Stimulated activated CD8-positive, alpha-beta memory T cell treated with anti-CD3 and anti-CD28 coated beads, Interleukin-12 subunit alpha, Interleukin-12 subunit beta, amount 100 ng/mL, for 4 hours (primary cell): ENCODE data around the gene IL4I1.
A peak's percentile ranks its signal among the peaks of the same experiment; 100 is the strongest.

Experiments used
- DNase-seq: peaks from one replicate; pipeline ENCODE4 v3.0.0-alpha.2; 2020; ENCODE audit warnings: low read depth

IL4I1 gene

GRCh38 chr19:49877879-49878743, 18.6 kb downstream of the IL4I1 start:
- DNase-seq = peak; percentile 94

- DNase-seq = peak; percentile 97
These were observed 19.4 kb downstream of the IL4I1 start, which contains the start of the genes AKT1S1 and TBC1D17 for GRCh38 chr19:49877020-49877878. TSS of gene AKT1S1 (minus strand) at chr19:49877355. CDS start at chr19:49873295, 4,060 bp downstream. TSS of gene TBC1D17 (plus strand) at chr19:49877702. CDS start at chr19:49877724, 22 bp downstream.

- peak; percentile 94 for DNase-seq
These were observed 20.2 kb downstream of the IL4I1 start for GRCh38 chr19:49876422-49877019.

GRCh38 chr19:49875857-49876421, 20.7 kb downstream of the IL4I1 start:
- DNase-seq = peak; percentile 44

GRCh38 chr19:49875177-49875576, 21.5 kb downstream of the IL4I1 start:
- DNase-seq = no peak

- no peak for DNase-seq
These were observed 22.1 kb downstream of the IL4I1 start for GRCh38 chr19:49874503-49875157.

GRCh38 chr19:49873834-49874233, 22.9 kb downstream of the IL4I1 start:
- DNase-seq = no peak

GRCh38 chr19:49873129-49873521, 23.6 kb downstream of the IL4I1 start:
- no peak for DNase-seq

- DNase-seq = no peak
These were observed 24.2 kb downstream of the IL4I1 start for GRCh38 chr19:49872245-49873128.

GRCh38 chr19:49871349-49871985, 25.2 kb downstream of the IL4I1 start:
- DNase-seq = no peak

- no peak for DNase-seq
These were observed 26.3 kb downstream of the IL4I1 start for GRCh38 chr19:49870309-49870901.

DNA sequence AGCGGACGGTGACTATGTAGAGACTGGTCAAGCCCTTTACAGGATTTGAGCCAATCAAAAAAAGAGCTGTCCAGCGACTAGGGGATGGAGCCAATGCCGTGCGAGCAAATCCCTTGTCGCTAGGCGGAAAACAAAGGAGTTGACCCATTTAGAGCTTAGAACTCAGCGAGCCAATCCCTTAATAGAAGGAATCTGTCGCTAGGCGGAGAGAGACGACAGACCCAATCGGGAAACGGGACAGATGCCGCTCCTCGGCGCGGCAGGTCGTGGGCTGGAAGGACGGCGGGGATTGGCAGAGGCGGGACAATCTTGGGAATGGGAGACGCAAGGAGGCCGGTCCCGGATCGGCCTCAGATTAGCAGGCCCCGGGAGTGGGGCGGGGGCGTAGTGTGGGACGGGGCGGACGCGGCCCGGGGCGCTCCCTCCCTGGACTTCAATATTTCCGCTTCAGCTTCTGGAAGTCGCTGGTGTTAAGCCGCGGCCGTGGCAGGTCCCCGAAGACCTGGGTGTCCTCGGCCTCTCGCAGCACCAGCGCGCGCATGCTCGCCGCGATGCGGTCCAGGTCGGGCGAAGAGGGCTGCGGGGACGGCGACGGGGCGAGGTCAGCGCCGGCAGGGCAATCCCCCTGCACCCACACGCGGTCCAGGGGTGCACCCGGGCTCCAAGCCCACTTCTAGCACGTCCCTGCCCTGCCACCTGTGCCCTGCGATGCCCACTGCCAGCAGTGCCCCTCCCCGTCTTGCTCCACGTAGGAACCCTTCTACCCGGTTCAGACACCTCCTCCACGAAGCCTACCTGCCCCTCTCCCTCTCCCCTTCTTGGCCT, 27.0 kb downstream of the IL4I1 start:
- DNase-seq = peak; percentile 76

GRCh38 chr19:49869009-49869483, 27.6 kb downstream of the IL4I1 start:
- no peak for DNase-seq

GRCh38 chr19:49866933-49867782, 29.5 kb downstream of the IL4I1 start, which contains the start of gene PNKP:
TSS of gene PNKP (minus strand) at chr19:49867576. CDS start at chr19:49867204, 372 bp downstream.
- DNase-seq = peak; percentile 82

GRCh38 chr19:49864890-49865289, 31.8 kb downstream of the IL4I1 start:
- no peak for DNase-seq

DNA sequence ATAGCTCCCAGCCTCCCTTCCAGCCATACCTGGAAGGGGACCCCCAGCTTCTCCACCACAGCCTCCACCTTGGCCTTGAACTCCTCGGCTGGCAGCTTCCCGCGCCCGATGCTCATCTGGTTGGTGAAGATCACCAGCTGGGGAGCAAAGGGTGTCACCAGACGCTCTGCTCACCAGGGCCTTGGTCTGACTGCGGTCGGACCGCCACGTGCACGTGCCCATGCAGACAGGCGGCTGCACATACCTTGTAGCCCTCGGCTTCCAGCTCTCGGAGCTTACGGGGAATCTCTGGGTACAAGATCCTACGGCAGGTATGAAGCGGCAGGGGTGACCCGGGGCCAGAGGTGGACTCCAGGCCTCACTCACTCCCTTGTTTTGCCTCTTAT, 32.8 kb downstream of the IL4I1 start:
- no peak for DNase-seq

DNA sequence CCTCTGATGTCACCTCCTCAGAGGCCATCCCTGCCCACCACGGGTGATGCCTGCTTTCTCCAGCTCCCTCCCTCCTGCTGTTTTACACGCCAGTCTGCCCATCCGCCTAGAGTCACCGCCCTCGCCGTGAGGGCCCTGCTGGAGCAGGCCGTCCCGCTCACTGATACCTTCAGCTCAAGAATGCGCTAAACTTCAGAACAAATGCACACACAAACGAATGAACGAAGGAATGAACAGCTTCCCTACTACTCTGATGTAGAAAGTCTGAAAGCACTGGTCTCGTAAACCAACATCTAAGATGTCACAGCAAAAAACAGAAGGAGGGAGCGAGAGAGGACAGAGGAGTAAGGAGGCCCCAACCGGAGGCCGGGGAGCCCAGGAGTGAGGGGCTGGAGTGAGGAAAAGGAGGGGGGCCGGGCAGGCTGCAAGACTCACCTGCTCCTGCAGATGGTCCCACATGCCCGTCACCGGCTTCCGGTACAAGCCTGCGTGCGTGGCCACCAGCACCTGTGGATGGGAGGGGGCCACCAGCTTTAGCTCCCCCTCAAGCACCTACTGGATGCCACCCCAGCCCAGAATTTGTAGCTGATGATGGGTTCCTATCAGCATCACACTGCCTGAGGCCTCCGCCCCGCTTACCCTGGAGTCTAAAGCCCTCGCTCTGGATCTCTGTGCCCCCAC, 33.3 kb downstream of the IL4I1 start:
- DNase-seq = no peak
